Ovary (tissue), 9 donors: ENCODE data around the gene CACFD1. TPM values are rescaled to one million over a fixed set of nuclear protein-coding genes. Genes with fewer than 3 reads are reported as not detected.

Experiments
- DNase-seq, 5 donors: peaks; one replicate each; pipeline ENCODE4 v3.0.0-alpha.2; 2019 to 2020
- H3K27ac ChIP-seq, 2 donors: fragments of 200-600 bp; one replicate each; pipeline versions ENCODE4 v1.5.1 to v1.8.0; 2019 to 2022
- H3K27me3 ChIP-seq: fragments of 200-600 bp; one replicate; pipeline ENCODE4 v1.8.0; 2022
- H3K36me3 ChIP-seq: fragments of 200-600 bp; sonication (generic); one replicate; pipeline ENCODE4 v1.5.1; 2019
- H3K4me1 ChIP-seq: one replicate; pipeline ENCODE4 v1.8.1; 2013; ENCODE audit warnings: mild to moderate bottlenecking, moderate library complexity; ENCODE audit not compliant: insufficient read depth
- H3K4me3 ChIP-seq: fragments of 200-600 bp; sonication (generic); one replicate; pipeline ENCODE4 v1.5.1; 2017
- H3K9me3 ChIP-seq, 2 donors: fragments of 200-600 bp in 1 of 2; sonication (generic) in 1 of 2; one replicate each; pipeline versions ENCODE4 v1.5.1 to v1.8.1; 2013 to 2019; ENCODE audit warnings: mild to moderate bottlenecking in 1 of 2, moderate library complexity in 1 of 2
- CTCF ChIP-seq, 3 donors: fragments of 450-650 bp in 2 of 3; fragments of 200-600 bp in 1 of 3; IDR thresholded peaks; one replicate each; pipeline versions ENCODE4 v1.5.1 to v1.8.0; 2016 to 2022; ENCODE audit warnings: antibody characterized with exemption in 3 of 3, mild to moderate bottlenecking in 1 of 3
- EP300 ChIP-seq: sonication (generic); formaldehyde crosslinking; IDR thresholded peaks from one replicate; pipeline ENCODE4 v1.6.1; 2017; ENCODE audit warnings: antibody characterized with exemption
- POLR2A ChIP-seq: fragments of 450-650 bp; IDR thresholded peaks from one replicate; pipeline ENCODE4 v1.6.1; 2017; ENCODE audit warnings: antibody characterized with exemption, mild to moderate bottlenecking, moderate library complexity
- WGBS, 3 donors: extraction: QIAGEN DNeasy Blood & Tissue Kit in 1 of 3; methylation state at CpG; one replicate each; pipeline versions ENCODE4 v1.1.5 to v1.1.7; 2013 to 2017; 5-methylcytosine and 5-hydroxymethylcytosine counted together
- intact Hi-C, 4 donors: fragments of 100-400 bp; cut with DNase I; formaldehyde crosslinking; loops; one replicate each; pipeline versions ENCODE4 v1.11.0 to v1.15.1; 2022 to 2023
- polyA plus RNA-seq, 2 donors: library from polyadenylated mRNA; stranded (reverse); fragments of 200-250 nt in 1 of 2; fragments of 350-450 nt in 1 of 2; fragmentation: Illumina TruSeq in 1 of 2; extraction: RNeasy Lipid Tissue Mini Kit (QIAGEN cat#74804) in 1 of 2; gene quantifications; one replicate each; pipeline ENCODE4 v1.2.3, GENCODE V29; 2013 to 2014
- total RNA-seq, 7 donors: library from RNA; depleted of rRNA in 2 of 7; stranded (reverse); fragments of >200 nt in 2 of 7; fragmentation: NEBNext Ultra II Directional in 3 of 7; extraction: Animal tissue kit (Norgen Biotek cat#: 25700) in 3 of 7; gene quantifications; one replicate each; pipeline versions ENCODE4 v1.1.0 to v1.2.4, GENCODE V29; 2016 to 2023
- donor health status: DM: no; HTN: no; CAD: no; lungs with moderate emphysema.
- donor health status: DM: no; HTN: no; CAD: no.
- donor health status: Bipolar disorder and iron deficiency.
- donor health status: DM: yes; HTN: yes; CAD: no.
- donor health status: DM: no; HTN: no; CAD: no.
- donor health status: DM: yes; HTN: yes; CAD: no.

The CACFD1 gene
- total and polyA plus RNA-seq, 9 donors: 1.6 to 23.4 (median 16.0) TPM

GRCh38 chr9:133477461-133477860, 17.7 kb downstream of the CACFD1 start:
- Histone ChIP-seq H3K36me3 (no peaks in the 10 kb centered on the region), H3K4me1 (peaks cover 2% of the 10 kb centered on the region), H3K27me3 (no peaks in the 10 kb centered on the region), H3K4me3 (no peak overlapping the region), H3K9me3 (no peaks in the 10 kb centered on the region), H3K27ac (no peak overlapping the region)
- no peak for DNase-seq
- TF ChIP-seq EP300 (no peak), POLR2A (no peak), CTCF (IDR thresholded peaks at IDR 0.05) (no peak)
- 87 to 96% (median 91%) methylated on average over 4 of the region's 4 CpGs for WGBS, 3 donors
- intact Hi-C loops: no loop called here

GRCh38 chr9:133477992-133478850, 18.4 kb downstream of the CACFD1 start:
- DNase-seq: peak in 1 of 5 donors; percentile 31
- TF ChIP-seq CTCF (IDR thresholded peaks at IDR 0.05) (no peak), POLR2A (no peak), EP300 (no peak)
- H3K27me3 ChIP-seq: no peaks in the 10 kb centered on the region
- H3K9me3 ChIP-seq: no peaks in the 10 kb centered on the region
- intact Hi-C loops: no loop called here
- peak overlapping the region; percentile 16 for H3K4me3 ChIP-seq
- H3K27ac ChIP-seq: no peak overlapping the region
- no peaks in the 10 kb centered on the region for H3K36me3 ChIP-seq
- 37 to 39% (median 39%) methylated on average over 15 to 17 of the region's 17 CpGs for WGBS, 3 donors
- H3K4me1 ChIP-seq: peaks cover 2% of the 10 kb centered on the region

DNA sequence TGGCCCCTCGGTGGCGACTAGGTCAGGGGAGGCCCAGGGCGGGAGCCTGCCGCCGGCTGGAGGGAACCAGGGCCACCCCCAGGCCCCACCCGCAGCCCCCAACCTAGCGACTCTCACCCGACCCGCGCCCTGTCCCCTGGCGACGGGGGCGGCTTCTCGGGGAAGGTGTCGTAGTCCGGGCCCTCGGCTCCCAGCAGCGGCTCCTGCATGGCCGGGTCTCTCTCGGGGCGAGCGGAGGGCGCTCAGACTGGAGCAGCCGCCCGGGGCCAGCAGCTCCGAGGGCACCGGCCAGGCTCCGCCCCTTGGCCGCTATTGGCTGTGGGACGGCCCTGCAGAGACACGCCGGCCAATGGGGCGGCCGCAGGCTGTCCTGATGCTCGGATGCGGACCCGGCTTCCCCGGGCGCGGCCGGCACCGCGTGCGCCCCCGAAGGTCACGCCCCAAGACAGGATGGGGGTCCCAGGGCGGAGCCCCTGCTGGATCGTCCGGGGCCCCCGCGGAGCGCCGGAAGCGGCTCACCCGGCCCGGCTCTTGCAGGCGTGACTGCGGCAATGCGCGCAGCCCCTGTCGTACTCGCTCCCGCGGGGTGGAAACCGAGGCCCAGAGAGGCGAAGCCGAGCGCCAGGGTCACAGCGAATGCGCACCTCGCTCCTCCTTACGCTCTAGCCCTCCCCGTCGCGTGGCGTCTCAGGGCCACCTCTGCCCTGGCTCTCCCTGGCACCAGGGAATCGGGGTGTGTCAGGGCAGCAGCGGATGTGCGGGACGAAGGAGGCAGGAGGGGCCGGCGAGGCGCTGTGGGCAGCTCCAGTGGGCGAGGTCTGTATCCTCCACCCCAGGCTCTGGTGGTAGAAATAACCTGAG, 19.3 kb downstream of the CACFD1 start, which contains the start of gene SLC2A6:
Gene SLC2A6, minus strand, starts transcription at position 249 of the 861 bp plus-strand sequence. Its CDS starts 40 bp downstream, at position 209.
- Histone ChIP-seq H3K4me1 (peaks cover 2% of the 10 kb centered on the region), H3K27me3 (no peaks in the 10 kb centered on the region), H3K36me3 (no peaks in the 10 kb centered on the region), H3K9me3 (no peaks in the 10 kb centered on the region), H3K4me3 (peak within 1 kb of the TSS; percentile 16), H3K27ac (no peak within 1 kb of the TSS)
- peak; percentile 69 to 87 (median 81) for DNase-seq
- intact Hi-C loops: no loop called here
- no peak for TF ChIP-seq POLR2A
- no peak for TF ChIP-seq EP300
- no peak for TF ChIP-seq CTCF (IDR thresholded peaks at IDR 0.05)
- WGBS, 3 donors: 1 to 2% (median 1%) methylated on average over 59 to 84 of the region's 84 CpGs

GRCh38 chr9:133483611-133484010, 23.8 kb downstream of the CACFD1 start:
- intact Hi-C loops: loop anchor here in 1 of 4 donors (10.0 kb wide), 1 partner anchor 299 kb away; no protein-coding TSS in a partner anchor
- no peak for DNase-seq
- WGBS, 3 donors: 77 to 82% (median 79%) methylated on average over 9 of the region's 9 CpGs

More at GRCh38 chr9:133483611-133484010, 23.8 kb downstream of the CACFD1 start:
- Histone ChIP-seq H3K4me3 (no peak overlapping the region), H3K27ac (no peak overlapping the region), H3K27me3 (no peaks in the 10 kb centered on the region), H3K36me3 (no peaks in the 10 kb centered on the region), H3K4me1 (peaks cover 2% of the 10 kb centered on the region), H3K9me3 (no peaks in the 10 kb centered on the region)
- TF ChIP-seq CTCF (IDR thresholded peaks at IDR 0.05): no peak
- no peak for TF ChIP-seq EP300
- TF ChIP-seq POLR2A: no peak
